PC-3 (cell line): Measurements from ENCODE around the gene SAP30. TPM values are rescaled to one million over a fixed set of nuclear protein-coding genes. Genes with fewer than 3 reads are reported as not detected.
A peak's percentile ranks its signal among the peaks of the same experiment; 100 is the strongest.

Experiments used
- ATAC-seq: fragments of 200-7000 bp; cut with Tn5 transposase; 2 replicates; pipeline ENCODE4 v1.9.1; 2020; ENCODE audit warnings: mild to moderate bottlenecking, moderate library complexity
- BruUV-seq: library from RNA; stranded (reverse); fragments of 400-500 nt; replicated peaks from 2 replicates; lab custom pipeline; 2021; lab: Mats Ljungman, UMichigan
- CTCF ChIA-PET: fragments of 300-600 bp; sonication (Branson Sonifier 250); formaldehyde crosslinking; loops from one replicate; lab custom pipeline; 2022; ENCODE audit warnings: antibody characterized with exemption; lab: Charles Lee
- POLR2A ChIA-PET: fragments of 300-600 bp; sonication (Branson Sonifier 250); formaldehyde crosslinking; loops from one replicate; lab custom pipeline; 2022; ENCODE audit warnings: antibody characterized with exemption; ENCODE audit not compliant: unreplicated experiment; lab: Charles Lee
- DNase-seq: peaks from one replicate; pipeline ENCODE4 v3.0.0-alpha.2; 2015
- H2AFZ ChIP-seq: fragments of 300-600 bp; sonication (generic); 2 replicates; pipeline ENCODE4 v1.6.0; 2016; ENCODE audit warnings: antibody characterized with exemption, low read length
- H3F3A ChIP-seq: fragments of 300-600 bp; sonication (generic); one replicate; pipeline ENCODE4 v1.6.0; 2017; ENCODE audit warnings: antibody characterized with exemption, low read length, control low read depth, mild to moderate bottlenecking; ENCODE audit not compliant: unreplicated experiment
- H3K27ac ChIP-seq: fragments of 300-600 bp; sonication (generic); 2 replicates; pipeline ENCODE4 v1.5.1; 2016; ENCODE audit warnings: mild to moderate bottlenecking, low read length
- H3K27me3 ChIP-seq: fragments of 300-600 bp; sonication (generic); 2 replicates; pipeline ENCODE4 v1.6.1; 2016; ENCODE audit warnings: low read length, mixed read lengths
- H3K36me3 ChIP-seq: fragments of 300-600 bp; sonication (generic); 2 replicates; pipeline ENCODE4 v1.6.1; 2016; ENCODE audit warnings: low read depth, mixed run types, low read length, mixed read lengths
- H3K4me1 ChIP-seq: fragments of 300-600 bp; sonication (generic); 2 replicates; pipeline ENCODE4 v1.5.1; 2016; ENCODE audit warnings: low read length; ENCODE audit not compliant: insufficient read depth
- H3K4me2 ChIP-seq: fragments of 300-600 bp; sonication (generic); 2 replicates; pipeline ENCODE4 v1.6.0; 2016; ENCODE audit warnings: low read length
- H3K4me3 ChIP-seq: fragments of 300-600 bp; sonication (generic); 2 replicates; pipeline ENCODE4 v1.5.1; 2016; ENCODE audit warnings: mild to moderate bottlenecking, low read length, mixed read lengths
- H3K79me2 ChIP-seq: fragments of 300-600 bp; sonication (generic); 2 replicates; pipeline ENCODE4 v1.6.1; 2017; ENCODE audit warnings: low read length, mixed read lengths
- H3K9ac ChIP-seq: fragments of 300-600 bp; sonication (generic); 2 replicates; pipeline ENCODE4 v1.6.0; 2016; ENCODE audit warnings: mild to moderate bottlenecking, low read length
- H3K9me2 ChIP-seq: fragments of 300-600 bp; sonication (generic); replicated peaks from 2 replicates; pipeline ENCODE4 v1.6.1; 2016; ENCODE audit warnings: mixed run types, low read length, mixed read lengths
- H3K9me3 ChIP-seq: fragments of 300-600 bp; sonication (generic); 2 replicates; pipeline ENCODE4 v1.6.1; 2016; ENCODE audit warnings: low read length, mixed read lengths
- H4K20me1 ChIP-seq: fragments of 300-600 bp; sonication (generic); 2 replicates; pipeline ENCODE4 v1.6.1; 2016; ENCODE audit warnings: low read length, mixed read lengths
- EZH2 ChIP-seq: fragments of 300-600 bp; sonication (generic); IDR thresholded peaks from one replicate; pipeline ENCODE4 v1.6.1; 2017; ENCODE audit warnings: antibody characterized with exemption, mild to moderate bottlenecking, low read length; ENCODE audit not compliant: unreplicated experiment
- EZH2phosphoT487 ChIP-seq: fragments of 300-600 bp; sonication (generic); IDR thresholded peaks from 2 replicates; pipeline ENCODE4 v1.6.1; 2018; ENCODE audit warnings: mild to moderate bottlenecking, antibody characterized with exemption, low read length, borderline replicate concordance
- intact Hi-C: fragments of 100-400 bp; cut with micrococcal nuclease; formaldehyde crosslinking; loops from 2 replicates; pipeline ENCODE4 v1.9.0; 2023
- total RNA-seq: library from RNA; depleted of rRNA; stranded (reverse); fragments of >200 nt; gene quantifications from 2 replicates; pipeline ENCODE4 v1.2.3, GENCODE V29; 2014
- TF ChIP-seq, protein P1 (sequence below): fragments of 300-600 bp; sonication (generic); conservative IDR thresholded peaks from 2 replicates; pipeline ENCODE4 v1.5.1; 2017; ENCODE audit warnings: antibody characterized with exemption, low read depth, mild to moderate bottlenecking, low read length

The SAP30 gene
- total RNA-seq, 1 experiment from 2014 or later: 38.8 TPM

DNA sequence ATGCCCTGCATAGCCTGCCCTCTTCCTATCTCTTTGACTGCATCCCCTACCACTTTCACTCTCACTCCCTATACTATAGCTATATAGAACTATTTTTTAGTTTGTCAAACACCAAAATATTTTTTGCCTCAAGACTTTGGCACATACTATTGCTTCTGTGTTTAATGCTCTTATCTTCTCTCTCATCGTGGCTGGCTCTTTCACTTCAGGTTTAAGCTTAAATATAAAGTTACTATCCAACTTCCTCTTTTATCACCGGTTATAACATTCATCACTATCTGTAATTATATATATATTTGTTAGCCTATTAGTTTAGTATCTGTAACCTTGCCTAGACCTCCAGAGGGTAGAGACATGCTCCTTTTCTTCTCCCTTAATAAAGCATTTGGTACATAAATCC is 25.1 kb upstream of the SAP30 start:
- no peak for DNase-seq
- H3K9me2 ChIP-seq: no peaks in the 10 kb centered on the region
- ChIA-PET CTCF (no interaction called here), POLR2A (interaction anchor here (0.6 kb wide), 1 partner anchor 11 kb away, joined by 11 read pairs; no protein-coding TSS in a partner anchor)
- TF ChIP-seq EZH2 (no peak), EZH2phosphoT487 (no peak)
- TF ChIP-seq, protein P1, sequence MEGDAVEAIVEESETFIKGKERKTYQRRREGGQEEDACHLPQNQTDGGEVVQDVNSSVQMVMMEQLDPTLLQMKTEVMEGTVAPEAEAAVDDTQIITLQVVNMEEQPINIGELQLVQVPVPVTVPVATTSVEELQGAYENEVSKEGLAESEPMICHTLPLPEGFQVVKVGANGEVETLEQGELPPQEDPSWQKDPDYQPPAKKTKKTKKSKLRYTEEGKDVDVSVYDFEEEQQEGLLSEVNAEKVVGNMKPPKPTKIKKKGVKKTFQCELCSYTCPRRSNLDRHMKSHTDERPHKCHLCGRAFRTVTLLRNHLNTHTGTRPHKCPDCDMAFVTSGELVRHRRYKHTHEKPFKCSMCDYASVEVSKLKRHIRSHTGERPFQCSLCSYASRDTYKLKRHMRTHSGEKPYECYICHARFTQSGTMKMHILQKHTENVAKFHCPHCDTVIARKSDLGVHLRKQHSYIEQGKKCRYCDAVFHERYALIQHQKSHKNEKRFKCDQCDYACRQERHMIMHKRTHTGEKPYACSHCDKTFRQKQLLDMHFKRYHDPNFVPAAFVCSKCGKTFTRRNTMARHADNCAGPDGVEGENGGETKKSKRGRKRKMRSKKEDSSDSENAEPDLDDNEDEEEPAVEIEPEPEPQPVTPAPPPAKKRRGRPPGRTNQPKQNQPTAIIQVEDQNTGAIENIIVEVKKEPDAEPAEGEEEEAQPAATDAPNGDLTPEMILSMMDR: no peak
- no TSS peak for BruUV-seq
- no peaks in the 10 kb centered on the region for H3F3A ChIP-seq
- no peaks in the 10 kb centered on the region for H3K36me3 ChIP-seq
- H3K9ac ChIP-seq: no peak overlapping the region
- peak overlapping the region; percentile 50; the same call in 1 of the 2 replicates for H2AFZ ChIP-seq
- no peaks in the 10 kb centered on the region for H3K9me3 ChIP-seq
- H3K4me1 ChIP-seq: peaks cover 21% of the 10 kb centered on the region
- H3K4me3 ChIP-seq: peak overlapping the region; percentile 31; the same call in 1 of the 2 replicates
- no peaks in the 10 kb centered on the region for H3K79me2 ChIP-seq
- ATAC-seq: peak; percentile 39
- H3K27ac ChIP-seq: 0 out of 2 replicates have a peak overlapping the region, but pooled peaks have one; percentile 9
- H3K4me2 ChIP-seq: peak overlapping the region; percentile 75
- intact Hi-C loops: no loop called here
- no peaks in the 10 kb centered on the region for H4K20me1 ChIP-seq
- H3K27me3 ChIP-seq: no peaks in the 10 kb centered on the region

DNA sequence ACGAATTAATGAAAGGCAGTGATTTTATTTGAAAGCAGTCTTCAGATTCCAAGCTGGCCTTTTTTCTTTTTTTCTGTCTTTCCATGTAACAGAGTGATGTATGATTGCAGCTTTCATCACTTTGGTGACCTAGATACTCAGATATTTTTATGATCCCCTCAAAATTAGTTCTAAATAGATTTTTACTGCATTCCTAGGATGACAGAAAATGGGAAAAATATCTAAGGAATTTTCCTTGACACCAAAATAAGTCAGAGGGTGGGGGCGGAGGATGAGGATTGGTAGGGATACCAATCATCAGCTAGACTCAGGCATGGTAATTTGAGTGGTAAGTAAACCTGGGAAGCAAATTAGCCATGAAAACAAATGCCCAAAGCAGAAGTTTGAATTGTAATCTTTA is 24.7 kb upstream of the SAP30 start:
- Histone ChIP-seq H3K9ac (no peak overlapping the region), H3K4me2 (peak overlapping the region; percentile 75), H3K36me3 (no peaks in the 10 kb centered on the region), H3F3A (no peaks in the 10 kb centered on the region), H3K27me3 (no peaks in the 10 kb centered on the region), H3K9me3 (no peaks in the 10 kb centered on the region), H3K9me2 (no peaks in the 10 kb centered on the region), H4K20me1 (no peaks in the 10 kb centered on the region), H3K79me2 (no peaks in the 10 kb centered on the region), H3K27ac (0 out of 2 replicates have a peak overlapping the region, but pooled peaks have one; percentile 9), H3K4me1 (peaks cover 21% of the 10 kb centered on the region), H2AFZ (peak overlapping the region; percentile 50), H3K4me3 (peak overlapping the region; percentile 31; the same call in 1 of the 2 replicates)
- TF ChIP-seq EZH2phosphoT487: no peak
- TF ChIP-seq, protein P1: no peak
- TF ChIP-seq EZH2: no peak
- DNase-seq: peak; percentile 79
- intact Hi-C loops: no loop called here
- ChIA-PET CTCF (no interaction called here), POLR2A (no interaction called here)
- BruUV-seq: no TSS peak
- peak; percentile 80 for ATAC-seq

DNA sequence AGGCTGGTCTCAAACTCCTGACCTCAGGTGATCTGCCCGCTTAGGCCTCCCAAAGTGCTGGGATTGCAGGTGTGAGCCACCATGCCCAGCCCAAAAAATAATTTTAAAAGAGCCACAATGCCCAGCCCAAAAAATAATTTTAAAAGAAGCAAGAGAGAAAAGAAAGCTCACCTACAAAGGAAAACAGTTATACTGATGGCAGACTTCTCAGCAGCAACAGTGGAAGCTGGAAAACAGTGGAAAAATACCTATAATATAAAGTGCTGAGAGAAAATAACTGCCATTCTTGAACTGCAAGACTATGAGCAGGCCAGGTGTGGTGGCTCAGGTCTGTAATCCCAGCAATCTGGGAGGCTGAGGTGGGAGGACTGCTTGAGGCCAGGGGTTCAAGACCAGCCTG is 23.3 kb upstream of the SAP30 start:
- no peak overlapping the region for H3K27ac ChIP-seq
- no peaks in the 10 kb centered on the region for H3K9me2 ChIP-seq
- no peaks in the 10 kb centered on the region for H4K20me1 ChIP-seq
- H3K9me3 ChIP-seq: no peaks in the 10 kb centered on the region
- DNase-seq (no peak), ATAC-seq (no peak)
- ChIA-PET CTCF (no interaction called here), POLR2A (no interaction called here)
- H3F3A ChIP-seq: no peaks in the 10 kb centered on the region
- no peak overlapping the region for H3K4me3 ChIP-seq
- no peak overlapping the region for H3K9ac ChIP-seq
- no peaks in the 10 kb centered on the region for H3K36me3 ChIP-seq
- intact Hi-C loops: no loop called here
- H2AFZ ChIP-seq: no peak overlapping the region
- H3K79me2 ChIP-seq: no peaks in the 10 kb centered on the region
- H3K4me1 ChIP-seq: peaks cover 21% of the 10 kb centered on the region
- no peak overlapping the region for H3K4me2 ChIP-seq
- no TSS peak for BruUV-seq
- TF ChIP-seq EZH2phosphoT487 (no peak), EZH2 (no peak)
- TF ChIP-seq, protein P1: no peak
- no peaks in the 10 kb centered on the region for H3K27me3 ChIP-seq
